GM08714 (cell line): ENCODE data around the gene GRAMD4.

ENCODE experiments used
- H3K4me3 ChIP-seq: fragments of 200-500 bp; sonication (Bioruptor generic); 2 replicates; pipeline ENCODE4 v1.5.1; 2014; ENCODE audit warnings: mild to moderate bottlenecking, low read length, inconsistent platforms
- ZNF274 ChIP-seq: IDR thresholded peaks from 2 replicates; pipeline ENCODE4 v1.6.1; 2012; ENCODE audit warnings: mild to moderate bottlenecking, low read depth, low read length

Gene GRAMD4

DNA sequence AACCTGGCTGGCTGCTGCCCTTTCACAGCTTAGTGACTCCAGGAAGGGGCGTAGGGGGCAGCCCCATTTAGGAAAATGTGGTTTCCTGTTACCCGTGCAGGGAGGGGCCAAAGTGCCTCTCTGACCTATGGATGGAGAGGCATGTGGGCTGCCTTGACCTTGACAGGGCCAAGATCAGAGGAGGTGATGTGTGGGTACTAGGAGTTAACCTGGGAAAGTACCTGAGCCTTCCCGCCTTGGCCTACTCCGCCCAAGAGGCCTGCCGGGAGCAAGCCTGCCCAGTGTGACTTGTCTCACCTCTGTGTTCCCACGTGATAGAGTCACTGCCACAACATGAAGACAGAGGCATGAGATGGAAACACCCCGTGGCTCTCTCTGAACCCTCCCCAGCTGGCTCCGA is 33.4 kb downstream of the GRAMD4 start:
- H3K4me3 ChIP-seq = no peak overlapping the region
- TF ChIP-seq ZNF274 = no peak

DNA sequence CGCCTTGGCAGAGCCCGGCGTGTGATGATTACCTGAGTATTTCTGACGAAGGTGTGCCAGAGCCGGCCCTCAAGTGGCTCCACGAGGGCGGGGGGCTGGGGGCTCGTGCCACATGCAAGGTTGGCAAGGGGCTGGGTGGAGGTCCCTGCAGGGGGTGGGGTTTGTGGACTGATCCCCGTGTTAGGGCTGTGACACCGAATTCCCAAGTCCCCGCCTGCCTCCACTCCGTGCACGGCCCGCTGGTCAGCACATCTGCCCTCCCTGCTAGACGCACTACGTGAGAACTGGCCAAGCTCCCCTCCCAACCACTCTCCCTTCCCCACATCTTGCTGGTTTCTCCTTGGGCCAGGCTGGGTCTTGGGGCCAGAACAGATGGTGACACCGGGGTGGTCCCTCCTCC is 34.2 kb downstream of the GRAMD4 start:
- no peak for TF ChIP-seq ZNF274
- H3K4me3 ChIP-seq = no peak overlapping the region

DNA sequence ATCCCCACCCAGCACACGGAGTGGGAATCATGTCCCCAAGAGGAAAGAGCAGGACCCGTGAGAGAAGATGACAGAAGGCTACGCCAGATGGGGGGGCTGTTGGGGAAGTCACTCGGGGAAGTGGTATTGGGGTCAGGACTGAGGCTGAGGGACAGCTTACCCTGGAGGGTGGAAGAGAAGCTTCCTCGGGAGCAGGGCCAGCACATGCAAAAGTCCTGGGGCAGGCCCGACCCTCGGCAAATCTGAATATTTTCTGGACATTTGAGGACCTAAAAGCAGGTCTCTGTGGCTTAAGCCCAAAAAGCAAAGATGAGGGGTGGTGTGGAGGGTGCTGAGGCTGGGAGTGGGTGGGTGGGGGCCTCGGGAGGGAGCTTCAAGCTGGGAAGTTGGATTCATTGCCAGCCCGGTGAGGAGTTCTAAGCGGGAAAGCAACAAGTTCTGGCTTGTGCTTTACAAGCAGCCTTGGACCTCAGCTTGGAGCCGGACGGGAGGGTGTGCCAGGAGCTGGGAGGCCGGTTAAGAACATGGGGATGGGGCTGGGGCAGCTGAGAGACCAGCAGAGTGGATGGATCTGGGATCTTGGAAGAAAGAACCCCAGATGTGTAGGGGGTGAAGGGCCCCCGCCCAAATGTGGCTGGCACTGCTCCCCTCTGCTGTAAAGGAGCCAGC is 34.9 kb downstream of the GRAMD4 start:
- no peak overlapping the region for H3K4me3 ChIP-seq
- no peak for TF ChIP-seq ZNF274

DNA sequence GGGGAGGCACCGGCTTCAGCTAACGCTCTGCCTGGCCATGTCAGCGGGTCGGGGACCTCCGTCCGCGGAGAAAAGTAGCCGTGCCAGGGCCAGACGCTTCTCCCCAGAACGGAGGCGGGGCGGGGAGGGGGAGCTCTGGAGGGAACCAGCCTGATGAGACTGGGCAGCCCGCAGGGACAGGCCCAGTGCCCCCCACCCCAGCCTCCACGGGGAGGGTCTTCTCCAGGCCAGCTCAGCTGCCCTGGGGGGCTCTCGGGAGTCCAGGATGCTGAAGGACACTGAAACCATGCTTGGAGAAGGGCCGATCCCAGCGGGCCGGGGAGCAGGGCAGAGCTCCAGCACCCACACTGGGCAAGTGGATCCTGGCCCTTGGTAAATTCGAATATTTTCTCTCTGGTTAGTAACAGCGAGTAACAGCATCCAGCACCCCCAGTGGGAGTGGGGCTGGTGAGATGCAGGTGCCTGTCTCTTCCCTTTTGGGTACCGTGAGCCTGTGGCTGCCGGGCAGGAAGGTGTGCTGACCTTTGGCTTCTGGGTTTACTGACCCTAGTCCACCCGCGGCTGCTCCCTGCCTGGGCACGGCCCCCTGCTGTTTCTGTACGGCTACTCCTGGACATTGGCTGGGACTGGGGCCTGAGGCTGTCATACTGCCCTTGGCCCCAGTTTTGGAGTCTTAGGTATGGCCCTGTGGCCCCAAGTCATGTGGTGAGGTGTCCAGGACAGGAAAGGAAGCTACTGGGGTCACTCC is 35.8 kb downstream of the GRAMD4 start:
- TF ChIP-seq ZNF274 = no peak
- H3K4me3 ChIP-seq = no peak overlapping the region

DNA sequence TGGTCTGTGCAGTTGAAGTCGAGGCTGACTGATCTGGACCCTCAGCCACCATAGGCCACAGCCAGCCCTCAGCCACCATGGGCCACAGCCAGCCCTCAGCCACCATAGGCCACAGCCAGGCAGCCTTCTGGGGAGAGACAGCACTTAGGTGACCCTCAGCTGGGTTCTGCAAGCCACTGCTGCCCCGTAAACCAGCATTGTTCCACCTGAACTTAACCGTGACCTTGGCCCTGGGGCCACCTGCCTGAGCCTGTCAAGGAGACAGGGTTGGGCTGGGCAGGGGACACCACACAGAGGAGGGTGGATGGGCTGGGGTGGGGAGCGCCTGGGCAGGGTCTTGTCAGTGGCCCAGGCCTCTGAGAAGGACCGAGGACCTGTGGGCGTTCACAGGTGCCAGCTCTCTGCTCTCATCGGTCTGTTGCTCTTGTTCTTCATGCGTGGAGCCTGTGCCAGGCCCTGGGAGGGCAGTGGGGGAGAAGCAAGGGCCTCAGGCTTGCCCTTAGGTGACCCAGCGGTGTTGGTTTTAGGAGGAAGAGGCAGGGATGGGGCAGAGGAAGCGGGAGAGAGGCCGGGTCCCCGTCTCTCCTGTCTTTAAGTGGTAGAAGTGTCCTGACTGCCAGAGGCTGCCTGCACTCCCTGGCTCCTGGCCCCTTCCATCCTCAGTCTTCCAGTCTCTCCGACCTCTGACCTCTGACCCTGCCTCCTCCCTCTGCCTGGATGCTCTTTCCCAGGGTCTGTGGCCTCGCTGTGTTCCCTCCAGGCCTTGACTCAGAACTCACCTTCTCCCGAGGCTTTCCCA is 36.9 kb downstream of the GRAMD4 start:
- H3K4me3 ChIP-seq = no peak overlapping the region
- TF ChIP-seq ZNF274 = no peak

DNA sequence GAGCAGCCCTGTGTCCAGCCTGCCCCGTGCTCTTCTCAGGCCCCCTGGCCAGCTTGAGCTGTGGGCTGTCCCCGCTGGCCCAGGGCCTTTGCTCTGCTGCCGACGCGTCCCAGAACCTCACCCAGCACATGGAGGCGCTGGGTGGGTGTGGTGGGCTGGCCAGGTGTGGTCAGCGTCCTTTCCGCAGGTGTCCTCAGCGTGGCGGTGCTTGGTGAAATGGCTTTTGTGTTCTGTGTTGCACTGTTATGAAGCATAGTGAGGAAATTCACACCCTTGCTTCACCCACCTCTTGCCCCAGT is 37.4 kb downstream of the GRAMD4 start:
- no peak for TF ChIP-seq ZNF274
- no peak overlapping the region for H3K4me3 ChIP-seq

DNA sequence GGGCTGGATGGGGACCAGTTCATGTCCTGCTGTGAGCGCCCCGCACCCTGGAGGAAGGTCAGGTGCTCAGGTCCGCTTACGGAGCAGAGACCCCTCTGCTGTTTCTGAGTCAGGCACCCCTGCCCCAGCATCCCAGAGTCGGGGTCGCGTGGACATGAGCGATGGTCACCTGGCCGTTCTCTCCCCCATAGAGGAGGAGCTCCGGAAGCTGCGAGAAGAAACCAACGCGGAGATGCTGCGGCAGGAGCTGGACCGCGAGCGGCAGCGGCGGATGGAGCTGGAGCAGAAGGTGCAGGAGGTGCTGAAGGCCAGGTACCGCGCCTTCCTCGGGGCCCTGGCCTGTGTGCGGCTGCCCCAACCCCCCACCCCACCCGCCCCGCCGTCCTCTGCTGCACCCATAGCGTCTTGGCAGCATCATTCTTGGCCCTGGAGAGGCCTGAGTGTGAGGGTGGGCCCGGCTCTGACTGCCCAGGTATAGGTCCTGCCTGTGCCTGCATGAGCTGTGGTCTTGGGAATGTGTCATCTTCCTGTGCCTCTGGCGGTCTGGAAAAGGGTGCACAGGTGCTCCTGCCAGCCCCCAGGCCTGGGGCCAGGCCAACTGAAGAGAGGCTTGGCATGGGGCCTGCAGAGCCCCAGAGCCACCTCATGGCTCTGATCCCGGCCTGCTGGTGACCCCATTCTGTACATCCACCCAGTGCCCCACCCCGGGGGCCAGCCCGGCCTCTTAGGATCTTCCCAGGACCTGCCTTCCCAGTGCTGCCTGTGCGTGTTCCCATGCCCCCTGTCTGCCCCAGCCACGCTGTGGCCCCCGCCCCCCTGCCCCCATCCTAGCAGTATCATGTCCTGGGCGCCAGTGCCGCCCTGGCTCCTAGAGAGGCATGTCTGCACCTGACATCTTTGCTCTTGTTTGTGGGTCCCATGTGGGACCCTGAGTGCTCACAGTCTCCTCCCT is 38.1 kb downstream of the GRAMD4 start:
- TF ChIP-seq ZNF274 = no peak
- H3K4me3 ChIP-seq = no peak overlapping the region

DNA sequence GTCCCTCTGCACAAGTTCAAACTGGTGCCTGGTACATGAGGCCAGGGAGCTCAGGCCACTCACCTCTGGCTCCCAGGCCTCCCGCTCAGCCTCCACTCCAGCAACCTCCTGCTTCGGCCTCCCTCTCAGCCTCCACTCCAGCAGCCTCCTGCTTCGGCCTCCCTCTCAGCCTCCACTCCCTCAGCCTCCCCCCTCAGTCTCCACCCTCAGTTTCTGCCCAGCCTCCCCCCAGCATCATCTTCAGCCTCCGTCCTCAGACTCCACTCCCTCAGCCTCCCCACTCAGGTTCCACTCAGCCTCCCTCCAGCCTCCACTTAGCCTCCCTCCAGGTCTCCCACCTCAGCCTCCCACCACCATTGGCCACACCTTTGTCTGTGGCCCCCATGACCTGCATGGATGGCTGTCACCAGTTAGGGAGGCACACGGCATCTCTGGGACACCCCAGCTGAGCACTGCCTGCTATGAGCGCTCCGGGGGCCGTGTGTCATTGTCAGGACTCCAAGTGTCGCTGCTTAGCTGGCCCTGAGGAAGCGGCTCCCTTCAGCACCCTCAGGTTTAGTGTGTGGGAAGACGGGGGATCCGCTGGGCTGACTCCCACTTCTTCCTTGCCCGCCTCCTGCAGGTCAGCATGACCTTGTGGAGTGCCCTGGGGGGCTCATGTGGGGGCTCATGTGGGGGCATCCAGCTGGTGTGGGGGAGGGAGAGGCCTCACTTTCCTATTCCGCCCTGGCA is 39.0 kb downstream of the GRAMD4 start:
- H3K4me3 ChIP-seq = no peak overlapping the region
- no peak for TF ChIP-seq ZNF274

DNA sequence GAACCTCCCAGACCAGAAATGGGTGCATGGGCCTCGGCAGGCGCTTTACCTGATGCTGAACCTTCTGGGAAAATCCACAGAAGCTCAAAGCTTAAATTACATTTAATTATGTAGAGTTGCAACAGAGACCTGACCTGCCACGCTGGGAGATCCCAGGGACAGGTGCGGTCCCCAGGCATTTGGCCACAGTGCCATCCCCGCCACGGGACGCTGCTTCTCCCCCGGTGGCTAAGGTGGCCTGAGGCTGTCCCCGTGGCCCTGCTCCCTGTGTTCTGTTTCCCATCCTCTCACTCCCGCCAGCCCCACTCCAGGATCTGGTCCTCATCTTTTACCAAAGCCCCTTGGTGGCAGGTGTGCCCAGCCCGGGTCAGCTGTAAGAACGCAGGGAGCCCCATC is 39.6 kb downstream of the GRAMD4 start:
- H3K4me3 ChIP-seq = no peak overlapping the region
- no peak for TF ChIP-seq ZNF274

DNA sequence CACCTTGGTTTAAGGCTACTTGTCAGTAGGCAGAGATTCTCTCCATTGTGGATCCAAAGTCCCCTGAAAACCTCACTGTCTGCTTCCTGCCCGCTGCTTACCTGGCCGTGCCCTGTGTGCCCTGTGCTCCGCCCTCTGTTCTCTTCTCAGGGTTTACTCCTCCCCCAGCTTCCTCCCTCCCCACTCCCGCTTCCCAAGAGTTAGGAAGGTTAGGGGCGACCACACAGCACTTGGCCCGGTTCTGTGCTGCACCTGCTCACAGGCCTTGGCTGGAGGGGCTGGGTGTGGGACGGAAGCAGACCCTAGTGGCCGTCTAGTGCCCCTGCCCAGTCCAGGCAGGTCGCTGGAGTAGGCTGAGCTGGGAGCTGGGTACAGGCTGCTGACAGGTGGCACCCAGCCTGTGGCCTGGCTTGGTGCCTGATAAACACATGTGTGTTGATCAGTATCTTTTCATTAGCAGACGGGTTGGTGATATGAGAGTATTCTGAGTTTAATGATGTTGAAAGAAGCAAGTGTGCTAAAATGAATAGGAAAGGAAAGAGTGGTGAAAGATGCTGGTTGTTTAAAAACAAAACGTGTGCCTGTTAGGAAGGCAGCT is 40.5 kb downstream of the GRAMD4 start:
- no peak for TF ChIP-seq ZNF274
- no peak overlapping the region for H3K4me3 ChIP-seq

DNA sequence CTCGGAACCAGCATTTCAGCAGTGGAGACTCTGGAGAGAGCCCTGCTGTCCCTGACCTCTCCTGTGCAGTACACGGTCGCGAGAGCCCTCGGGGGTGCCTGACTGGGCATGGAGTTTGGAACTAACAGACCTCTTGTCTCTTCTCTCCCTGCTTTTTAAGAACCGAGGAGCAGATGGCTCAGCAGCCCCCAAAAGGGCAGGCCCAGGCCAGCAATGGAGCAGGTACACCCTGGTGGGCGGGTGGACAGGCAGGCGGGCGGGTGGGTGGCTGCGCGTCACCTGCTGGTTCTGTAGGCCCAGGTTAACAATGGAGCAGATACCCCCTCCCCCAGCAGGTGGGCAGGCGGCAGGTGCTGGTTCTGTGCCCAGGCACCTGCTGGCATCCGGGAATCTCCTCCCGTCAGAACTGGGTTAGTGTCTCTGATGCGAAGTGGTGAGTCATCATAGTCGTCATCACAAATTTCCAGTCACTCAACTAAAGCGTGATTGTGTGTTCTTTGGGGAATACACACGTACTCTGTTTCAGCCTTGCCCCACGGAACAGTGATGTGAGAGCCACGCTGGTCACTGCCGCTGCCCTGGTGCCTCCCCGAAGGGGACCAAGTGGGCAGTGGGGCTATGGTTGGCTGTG is 41.1 kb downstream of the GRAMD4 start:
- no peak overlapping the region for H3K4me3 ChIP-seq
- TF ChIP-seq ZNF274 = no peak

DNA sequence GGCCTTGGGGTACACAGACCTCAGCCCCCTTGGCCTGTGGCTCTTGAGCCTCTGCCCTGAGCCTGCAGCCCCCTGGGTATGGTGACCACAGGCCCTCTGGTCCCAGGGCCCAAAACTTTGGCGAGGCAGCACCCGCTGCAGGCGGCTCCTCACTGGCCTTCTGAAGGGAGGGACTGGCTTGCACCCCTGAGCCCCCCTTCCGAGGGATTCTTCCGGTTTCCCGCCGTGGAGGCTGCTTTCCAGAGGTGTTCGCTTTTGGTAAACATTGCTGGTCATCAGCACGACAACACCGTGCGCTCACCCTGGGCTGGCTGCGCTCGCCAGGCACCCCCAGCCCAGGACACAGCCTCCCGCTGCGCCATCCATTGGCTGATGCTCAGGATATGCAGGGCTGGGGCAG is 42.0 kb downstream of the GRAMD4 start:
- no peak for TF ChIP-seq ZNF274
- H3K4me3 ChIP-seq = no peak overlapping the region

DNA sequence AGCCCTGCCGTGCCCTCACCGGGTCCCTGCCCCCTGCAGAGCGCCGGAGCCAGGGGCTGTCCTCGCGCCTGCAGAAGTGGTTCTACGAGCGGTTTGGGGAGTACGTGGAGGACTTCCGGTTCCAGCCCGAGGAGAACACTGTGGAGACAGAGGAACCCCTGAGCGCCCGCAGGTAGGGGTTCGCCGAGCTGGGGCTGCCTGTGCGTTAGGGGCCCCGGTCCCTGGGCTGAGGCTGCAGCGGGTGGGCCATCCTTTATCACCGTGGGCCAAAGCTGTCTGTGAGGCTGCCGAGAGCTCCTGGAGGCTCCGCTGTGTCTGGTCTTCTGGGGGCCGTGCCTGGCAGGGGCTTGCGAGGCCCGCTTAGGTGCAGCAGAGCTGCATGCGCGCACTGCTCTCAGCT is 42.8 kb downstream of the GRAMD4 start:
- no peak overlapping the region for H3K4me3 ChIP-seq
- TF ChIP-seq ZNF274 = no peak
